Central memory CD8-positive, alpha-beta T cell (primary cell): Measurements from ENCODE around the gene LRRC37A.
"Not testable (repeated sequence)": the region's sequence is repeated elsewhere in the genome, so short reads cannot be mapped to it uniquely, and the experiment has no call there.

ENCODE experiments used
- ATAC-seq: fragments of 150-1000 bp; cut with Tn5 transposase; replicated peaks from 2 replicates; pipeline ENCODE4 v1.10.0; 2022; ENCODE audit warnings: mild to moderate bottlenecking, moderate FRiP score, moderate number of reproducible peaks; ENCODE audit not compliant: poor library complexity, severe bottlenecking; ENCODE audit errors: extremely low read depth
- DNase-seq, 2 donors: peaks; one replicate each; pipeline ENCODE4 v3.0.0; 2021; ENCODE audit warnings: low spot score in 2 of 2
- H3K27ac Mint-ChIP-seq: one replicate; pipeline ENCODE4 v1.8.0; 2022; ENCODE audit warnings: low read depth, mild to moderate bottlenecking, moderate library complexity, mixed read lengths
- H3K27me3 Mint-ChIP-seq: one replicate; pipeline ENCODE4 v1.8.0; 2022; ENCODE audit warnings: mixed read lengths
- H3K36me3 Mint-ChIP-seq: one replicate; pipeline ENCODE4 v1.8.0; 2022; ENCODE audit warnings: mild to moderate bottlenecking, moderate library complexity, mixed read lengths; ENCODE audit not compliant: insufficient read depth
- H3K4me1 Mint-ChIP-seq: one replicate; pipeline ENCODE4 v1.8.0; 2022; ENCODE audit warnings: mixed read lengths
- H3K4me3 Mint-ChIP-seq: one replicate; pipeline ENCODE4 v1.8.0; 2022; ENCODE audit warnings: mild to moderate bottlenecking, moderate library complexity, mixed read lengths
- H3K9me3 Mint-ChIP-seq: one replicate; pipeline ENCODE4 v1.8.0; 2022; ENCODE audit warnings: mixed read lengths

The LRRC37A gene

DNA sequence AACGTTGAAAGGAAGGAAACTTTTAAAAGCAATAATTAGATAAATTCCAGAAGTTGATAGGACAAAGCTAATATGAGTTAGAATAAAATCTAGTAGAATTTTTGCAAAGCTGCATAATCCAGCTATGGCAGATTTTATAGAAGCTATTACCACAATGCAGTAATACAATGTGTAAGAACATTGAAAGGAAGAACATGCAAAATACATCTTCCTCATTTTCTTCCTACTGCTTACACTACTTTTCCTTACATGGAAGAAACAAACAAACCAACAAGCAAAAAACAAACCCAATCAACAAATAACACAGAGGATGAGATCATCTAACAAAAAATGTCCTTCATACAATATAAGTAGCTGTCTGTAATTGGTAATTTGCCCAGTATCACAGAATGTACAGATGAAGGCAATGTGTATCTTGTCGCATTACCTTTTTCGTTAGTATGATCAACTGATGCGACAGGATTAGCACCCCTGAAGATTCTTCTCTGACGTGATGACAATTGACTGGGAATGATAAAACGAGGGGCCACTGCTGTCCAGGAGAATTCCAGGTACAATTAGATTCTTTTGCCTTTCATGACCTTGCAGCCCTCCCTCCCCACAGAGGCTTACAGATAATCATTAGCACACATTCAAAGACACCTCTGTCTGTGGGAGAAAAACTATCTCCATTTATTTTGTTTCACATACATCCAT lies 21.2 kb upstream of the LRRC37A start:
- Mint-ChIP-seq H3K36me3 (no peaks in the 10 kb centered on the region), H3K27me3 (no peaks in the 10 kb centered on the region), H3K4me3 (no peak overlapping the region), H3K4me1 (peaks cover 9% of the 10 kb centered on the region), H3K9me3 (no peaks in the 10 kb centered on the region), H3K27ac (no peak overlapping the region)
- DNase-seq (no peak), ATAC-seq (no peak)

DNA sequence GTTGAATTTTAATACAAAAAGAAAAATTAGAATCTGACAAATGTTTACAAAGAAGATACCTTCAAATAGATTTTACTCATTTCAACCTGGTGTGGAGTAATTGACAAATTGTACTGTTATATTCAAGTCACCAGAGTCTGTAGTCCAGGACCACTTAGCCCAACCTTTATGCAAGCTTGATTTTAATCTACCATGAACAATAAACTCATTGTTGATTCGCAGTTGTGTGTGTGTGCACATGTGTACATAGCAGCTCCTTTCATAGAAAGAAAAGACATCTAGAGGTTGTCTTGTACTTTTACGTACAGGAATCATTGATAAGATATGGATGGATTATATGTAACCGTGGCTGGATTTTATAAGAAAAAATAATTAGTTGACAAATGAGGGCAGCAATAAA lies 20.7 kb upstream of the LRRC37A start:
- H3K27me3 Mint-ChIP-seq: no peaks in the 10 kb centered on the region
- peaks cover 9% of the 10 kb centered on the region for H3K4me1 Mint-ChIP-seq
- H3K36me3 Mint-ChIP-seq: no peaks in the 10 kb centered on the region
- H3K27ac Mint-ChIP-seq: no peak overlapping the region
- no peaks in the 10 kb centered on the region for H3K9me3 Mint-ChIP-seq
- no peak overlapping the region for H3K4me3 Mint-ChIP-seq
- DNase-seq (no peak), ATAC-seq (no peak)

DNA sequence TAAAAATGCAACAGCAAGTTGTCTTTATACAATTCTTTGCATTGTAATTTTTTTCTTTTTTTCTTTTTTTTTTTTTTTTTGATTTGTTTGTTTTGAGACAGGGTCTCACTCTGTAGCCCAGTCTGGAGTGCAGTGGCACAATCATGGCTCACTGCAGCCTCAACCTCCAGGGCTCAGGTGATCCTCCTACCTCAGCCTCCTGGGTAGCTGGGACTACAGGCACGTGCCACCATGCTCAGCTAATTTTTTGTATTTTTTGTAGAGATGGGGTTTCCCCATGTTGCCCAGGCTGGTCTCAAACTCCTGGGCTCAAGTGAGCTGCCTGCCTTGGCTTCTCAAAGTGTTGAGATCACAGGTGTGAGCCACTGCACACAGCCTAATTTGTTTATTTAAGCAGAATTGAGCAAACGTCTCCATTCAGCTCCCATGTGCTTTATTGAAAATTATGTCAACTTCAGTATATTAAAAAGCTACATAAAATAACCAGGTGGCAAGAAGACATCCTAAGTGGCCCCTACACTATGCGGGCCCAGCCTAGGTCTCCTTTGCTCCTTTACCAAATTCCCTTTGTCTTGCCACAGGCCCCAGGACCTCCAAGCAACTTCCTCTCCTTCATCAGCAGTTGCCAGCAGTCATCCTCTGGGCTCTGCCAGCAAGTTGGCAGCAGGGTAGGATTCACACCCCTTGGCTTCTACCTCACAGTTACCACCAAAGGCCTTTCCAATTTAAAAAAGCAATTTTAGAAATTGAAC lies 18.0 kb upstream of the LRRC37A start:
- H3K4me1 Mint-ChIP-seq: peaks cover 15% of the 10 kb centered on the region
- not testable (repeated sequence) for H3K36me3 Mint-ChIP-seq, ATAC-seq, H3K4me3 Mint-ChIP-seq, H3K27me3 Mint-ChIP-seq, DNase-seq, H3K9me3 Mint-ChIP-seq
- H3K27ac Mint-ChIP-seq: peak overlapping the region; percentile 68

DNA sequence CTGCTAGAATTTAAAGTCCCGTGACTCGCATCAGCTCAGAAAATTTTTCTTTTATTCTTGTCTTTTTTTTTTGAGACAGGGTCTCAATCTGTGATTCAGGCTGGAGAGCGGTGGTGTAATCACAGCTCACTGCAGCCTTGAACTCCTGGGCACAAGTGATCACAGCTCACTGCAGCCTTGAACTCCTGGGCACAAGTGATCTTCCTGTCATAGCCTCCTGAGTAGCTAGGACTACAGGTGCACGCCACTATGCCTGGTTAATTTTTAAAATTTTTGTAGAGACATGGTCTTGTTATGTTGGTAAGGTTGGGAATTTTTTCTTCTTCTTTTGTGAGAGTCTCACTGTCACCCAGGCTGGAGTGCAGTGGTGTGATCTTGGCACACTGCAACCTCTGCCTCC lies 13.6 kb upstream of the LRRC37A start:
- H3K27ac Mint-ChIP-seq, ATAC-seq, H3K27me3 Mint-ChIP-seq, DNase-seq, H3K9me3 Mint-ChIP-seq, H3K36me3 Mint-ChIP-seq, H3K4me3 Mint-ChIP-seq: not testable (repeated sequence)
- peaks cover 27% of the 10 kb centered on the region for H3K4me1 Mint-ChIP-seq

DNA sequence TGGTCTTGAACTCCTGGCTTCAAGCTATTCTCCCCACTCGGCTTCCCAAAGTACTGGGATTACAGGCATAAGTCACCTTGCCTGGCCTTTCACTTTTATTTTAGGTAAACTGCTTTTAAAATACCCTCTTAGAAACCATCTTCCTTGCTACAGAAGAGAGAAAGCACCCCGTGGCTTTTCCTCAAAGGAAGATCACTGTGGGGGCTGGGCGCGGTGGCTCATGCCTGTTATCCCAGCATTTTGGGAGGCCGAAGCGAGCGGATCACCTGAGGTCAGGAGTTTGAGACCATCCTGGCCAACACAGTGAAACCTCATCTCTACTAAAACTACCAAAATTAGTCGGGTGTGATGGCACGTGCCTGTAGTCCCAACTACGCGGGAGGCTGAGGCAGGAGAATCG lies 12.3 kb upstream of the LRRC37A start:
- H3K9me3 Mint-ChIP-seq, ATAC-seq: not testable (repeated sequence)

DNA sequence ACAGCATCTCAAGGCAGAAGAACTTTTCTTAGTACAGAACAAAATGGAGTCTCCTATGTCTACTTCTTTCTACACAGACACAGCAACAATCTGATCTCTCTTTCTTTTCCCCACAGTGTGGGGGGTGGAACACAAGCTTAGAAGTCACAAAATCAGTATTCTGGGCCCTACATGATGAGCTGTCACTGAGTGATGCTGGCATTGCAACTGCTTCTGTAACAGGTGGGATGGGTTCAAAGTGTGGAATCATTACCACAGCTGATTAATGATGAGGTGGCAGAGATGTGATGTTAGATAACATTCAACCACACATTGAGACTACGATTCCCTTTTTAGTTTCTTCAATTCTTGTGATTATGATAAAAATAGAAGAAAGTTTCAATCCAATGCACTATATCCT lies 10.5 kb upstream of the LRRC37A start:
- not testable (repeated sequence) for H3K9me3 Mint-ChIP-seq, H3K36me3 Mint-ChIP-seq, DNase-seq, H3K27me3 Mint-ChIP-seq, H3K4me3 Mint-ChIP-seq
- Mint-ChIP-seq H3K4me1 (peaks cover 22% of the 10 kb centered on the region), H3K27ac (peak overlapping the region; percentile 83)
- peak; percentile 57 for ATAC-seq

More for the DNA sequence above, 12.3 kb upstream of the LRRC37A start:
- not testable (repeated sequence) for H3K4me3 Mint-ChIP-seq, DNase-seq, H3K27me3 Mint-ChIP-seq, H3K36me3 Mint-ChIP-seq, H3K27ac Mint-ChIP-seq
- H3K4me1 Mint-ChIP-seq: peaks cover 24% of the 10 kb centered on the region

DNA sequence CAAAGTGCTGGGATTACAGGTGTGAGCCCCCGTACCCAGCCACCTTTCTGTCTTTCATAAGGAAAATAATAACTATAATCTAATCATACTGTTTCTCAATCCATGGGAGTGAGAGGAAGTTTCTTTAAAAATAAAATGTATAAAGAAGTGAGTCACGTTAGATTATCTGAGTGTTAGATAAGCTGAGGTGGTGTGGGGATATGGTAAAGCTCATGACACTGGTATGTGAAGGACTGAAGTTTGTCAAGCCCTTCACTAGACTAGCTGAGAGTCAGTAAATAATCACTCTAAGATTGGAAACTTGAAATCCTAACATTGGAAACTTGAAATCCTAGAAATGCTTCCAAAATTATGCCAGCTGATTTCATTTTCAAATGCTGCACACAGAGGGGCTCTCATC lies 9.4 kb upstream of the LRRC37A start:
- not testable (repeated sequence) for H3K4me3 Mint-ChIP-seq, DNase-seq, ATAC-seq, H3K36me3 Mint-ChIP-seq, H3K9me3 Mint-ChIP-seq, H3K27me3 Mint-ChIP-seq
- Mint-ChIP-seq H3K27ac (peak overlapping the region; percentile 83), H3K4me1 (peaks cover 17% of the 10 kb centered on the region)

DNA sequence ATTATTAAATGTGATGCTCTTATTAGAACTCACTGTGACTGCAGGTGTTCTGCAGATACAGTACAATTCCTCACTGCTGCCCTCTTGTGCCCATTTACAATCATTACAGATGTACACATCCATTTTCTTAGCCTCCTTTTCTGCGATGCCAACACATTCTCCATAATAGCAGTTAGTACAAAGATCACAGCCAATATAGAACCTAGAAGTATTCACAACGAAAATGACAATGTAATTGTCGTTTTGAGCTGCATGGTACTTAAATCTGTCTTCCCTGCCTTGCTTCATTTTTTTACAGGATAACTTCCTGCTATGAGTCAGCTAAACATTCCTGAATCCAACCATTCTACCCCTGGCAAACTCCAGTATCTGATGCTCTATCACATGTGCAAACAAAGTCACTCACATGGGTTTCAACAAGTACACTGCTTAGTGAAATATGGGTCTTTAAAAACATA lies 8.1 kb upstream of the LRRC37A start:
- DNase-seq (peak in 1 of 2 donors; percentile 68), ATAC-seq (peak; percentile 86)
- not testable (repeated sequence) for H3K36me3 Mint-ChIP-seq, H3K27me3 Mint-ChIP-seq, H3K9me3 Mint-ChIP-seq, H3K4me3 Mint-ChIP-seq, H3K27ac Mint-ChIP-seq
- H3K4me1 Mint-ChIP-seq: peaks cover 25% of the 10 kb centered on the region

DNA sequence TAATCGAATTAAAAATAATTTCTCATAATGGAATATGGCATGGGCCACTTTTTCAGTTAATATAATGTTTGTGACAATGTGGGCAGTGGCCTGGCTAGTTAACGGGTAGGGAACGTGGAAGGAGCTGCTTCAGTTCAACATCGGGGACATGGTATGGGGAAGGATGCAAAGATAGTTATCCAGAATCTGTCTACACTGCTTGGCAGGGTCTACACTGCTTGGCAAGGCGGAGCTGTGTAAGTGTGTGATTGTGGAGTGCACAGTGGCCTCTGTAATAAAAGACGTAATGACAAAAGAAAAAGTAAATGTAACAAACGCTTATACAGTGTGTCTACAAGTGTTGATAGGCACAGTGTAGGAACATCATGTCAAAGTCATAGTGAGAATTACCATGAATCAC lies 7.3 kb upstream of the LRRC37A start:
- H3K4me3 Mint-ChIP-seq, ATAC-seq, H3K27ac Mint-ChIP-seq, H3K9me3 Mint-ChIP-seq, DNase-seq, H3K27me3 Mint-ChIP-seq, H3K36me3 Mint-ChIP-seq: not testable (repeated sequence)
- peaks cover 25% of the 10 kb centered on the region for H3K4me1 Mint-ChIP-seq

DNA sequence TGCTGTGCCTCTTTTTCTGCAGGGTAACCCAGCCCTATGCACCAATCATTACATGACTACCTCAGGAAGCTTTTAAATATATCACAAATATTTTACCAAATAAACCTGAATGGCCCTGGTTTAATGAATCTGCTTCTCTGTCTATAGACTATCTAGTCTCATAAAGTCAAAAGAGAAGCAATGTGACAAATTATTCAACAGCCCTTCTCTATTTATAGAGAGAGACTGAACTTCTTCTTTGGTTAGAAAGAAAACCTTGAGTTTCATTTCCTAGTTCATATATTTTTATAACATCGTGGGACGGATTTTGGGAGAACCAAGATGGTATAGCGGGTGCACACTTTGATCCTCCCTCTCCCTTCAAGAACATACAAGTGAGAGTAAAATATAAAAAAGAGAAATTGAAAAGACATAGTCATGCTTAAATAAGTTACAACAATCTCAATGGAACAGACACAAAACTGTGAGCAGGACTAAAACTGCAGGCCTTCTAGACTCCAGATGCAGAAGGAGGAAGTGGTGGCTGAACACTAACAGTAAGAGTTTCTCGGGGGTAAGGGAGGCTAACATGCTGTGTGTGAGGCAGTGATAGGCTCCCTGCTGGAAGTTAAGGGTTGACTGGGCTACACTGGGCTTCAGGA lies 3.9 kb upstream of the LRRC37A start:
- DNase-seq, H3K9me3 Mint-ChIP-seq, H3K27me3 Mint-ChIP-seq, H3K4me3 Mint-ChIP-seq, H3K36me3 Mint-ChIP-seq, H3K27ac Mint-ChIP-seq: not testable (repeated sequence)
- ATAC-seq: peak; percentile 63
- peaks cover 13% of the 10 kb centered on the region for H3K4me1 Mint-ChIP-seq

DNA sequence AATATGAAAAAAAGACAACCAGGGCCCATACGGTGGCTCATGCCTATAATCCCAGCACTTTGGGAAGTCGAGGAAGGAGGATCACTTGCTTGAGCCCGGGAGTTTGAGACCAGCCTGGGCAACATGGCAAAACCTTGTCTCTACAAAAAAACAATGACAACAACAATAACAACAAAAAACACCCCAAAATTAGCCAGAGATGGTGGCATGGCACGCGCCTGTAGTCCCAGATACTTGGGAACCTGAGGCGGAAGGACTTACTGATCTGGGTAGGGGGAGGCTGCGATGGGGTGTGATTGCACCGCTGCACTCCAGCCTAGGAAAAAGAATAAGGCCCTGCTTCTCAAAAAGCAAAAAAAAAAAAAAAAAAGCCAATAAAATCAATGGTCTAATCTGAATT lies 3.3 kb upstream of the LRRC37A start:
- peaks cover 12% of the 10 kb centered on the region for H3K4me1 Mint-ChIP-seq
- not testable (repeated sequence) for H3K36me3 Mint-ChIP-seq, H3K9me3 Mint-ChIP-seq, H3K4me3 Mint-ChIP-seq, ATAC-seq, DNase-seq, H3K27me3 Mint-ChIP-seq, H3K27ac Mint-ChIP-seq

DNA sequence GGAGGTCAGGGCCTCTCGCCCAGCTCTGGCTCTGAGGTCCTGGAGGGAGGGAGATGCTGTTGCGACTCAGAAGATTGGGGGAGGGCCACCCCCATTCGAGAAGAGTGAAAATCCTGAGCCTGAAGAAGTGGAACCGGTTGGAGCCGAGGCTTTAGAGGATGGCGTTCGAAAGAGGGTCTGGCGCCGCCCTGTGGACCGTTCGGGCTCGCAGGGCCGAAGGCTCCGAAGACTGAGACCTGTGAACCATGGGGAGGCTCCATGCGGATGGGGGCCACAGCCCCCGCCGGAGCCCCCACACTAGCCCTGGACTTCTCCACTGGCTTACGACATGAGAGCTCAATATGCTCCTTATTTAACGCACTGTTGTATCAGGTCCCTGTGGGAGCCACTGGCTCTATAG lies 46.3 kb downstream of the LRRC37A start:
- H3K9me3 Mint-ChIP-seq, H3K4me3 Mint-ChIP-seq, H3K27me3 Mint-ChIP-seq, H3K27ac Mint-ChIP-seq, H3K36me3 Mint-ChIP-seq, DNase-seq, ATAC-seq, H3K4me1 Mint-ChIP-seq: not testable (repeated sequence)

DNA sequence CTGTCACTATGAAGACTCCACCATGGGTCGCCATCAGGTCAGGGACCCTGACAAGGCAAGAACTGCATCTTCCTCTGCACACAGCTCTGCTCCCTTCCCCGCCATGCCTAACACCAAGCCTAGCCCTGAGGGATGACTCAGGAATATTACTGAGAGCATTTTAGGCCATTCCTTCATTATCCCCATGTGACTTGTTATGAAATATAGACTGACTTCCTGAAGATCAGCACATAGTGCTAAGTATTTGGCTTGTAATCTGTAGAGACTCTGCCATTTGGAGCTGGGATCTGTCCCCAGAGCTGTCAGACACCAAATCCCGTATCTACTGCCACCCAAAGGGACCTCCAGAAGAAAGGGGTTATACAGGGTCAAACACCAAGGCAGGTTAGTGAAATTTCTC lies 47.2 kb downstream of the LRRC37A start:
- not testable (repeated sequence) for H3K4me1 Mint-ChIP-seq, H3K9me3 Mint-ChIP-seq, DNase-seq, H3K27ac Mint-ChIP-seq, ATAC-seq, H3K36me3 Mint-ChIP-seq, H3K4me3 Mint-ChIP-seq, H3K27me3 Mint-ChIP-seq
